Vagina (tissue), 2 donors: Measurements from ENCODE around the gene LRCH1.

Source experiments
- POLR2A ChIP-seq, 2 donors: fragments of 450-650 bp; IDR thresholded peaks; one replicate each; pipeline ENCODE4 v1.6.1; 2017; ENCODE audit warnings: antibody characterized with exemption in 2 of 2, mild to moderate bottlenecking in 2 of 2, moderate library complexity in 2 of 2
- TF ChIP-seq, protein P1 (sequence below), 3 experiments: fragments of 450-650 bp in 2 of 3; fragments of 200-600 bp in 1 of 3; sonication (generic) in 1 of 3; IDR thresholded peaks; one replicate each; pipeline ENCODE4 v1.5.1; 2017 to 2019; ENCODE audit warnings: antibody characterized with exemption in 3 of 3, mild to moderate bottlenecking in 2 of 3, moderate library complexity in 2 of 3

DNA sequence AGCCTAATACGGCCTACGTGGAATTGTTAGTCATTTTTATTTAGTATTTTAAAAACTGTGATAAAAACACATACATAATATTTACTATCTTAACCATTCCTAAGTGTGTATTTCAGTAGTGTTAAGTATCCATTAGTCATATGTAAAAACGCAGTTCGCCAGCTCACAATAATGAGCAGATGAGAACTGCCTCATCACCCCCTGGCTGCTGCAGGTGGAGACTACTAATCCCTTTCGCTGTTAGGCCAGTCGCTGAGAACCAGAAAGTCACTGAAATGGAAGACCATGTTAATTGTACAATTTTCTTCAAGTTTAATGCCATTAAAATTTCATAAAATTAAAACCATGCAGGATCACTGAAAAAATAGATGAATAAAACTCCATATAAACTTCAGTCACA, 242.4 kb downstream of the LRCH1 start:
- TF ChIP-seq, protein P1, sequence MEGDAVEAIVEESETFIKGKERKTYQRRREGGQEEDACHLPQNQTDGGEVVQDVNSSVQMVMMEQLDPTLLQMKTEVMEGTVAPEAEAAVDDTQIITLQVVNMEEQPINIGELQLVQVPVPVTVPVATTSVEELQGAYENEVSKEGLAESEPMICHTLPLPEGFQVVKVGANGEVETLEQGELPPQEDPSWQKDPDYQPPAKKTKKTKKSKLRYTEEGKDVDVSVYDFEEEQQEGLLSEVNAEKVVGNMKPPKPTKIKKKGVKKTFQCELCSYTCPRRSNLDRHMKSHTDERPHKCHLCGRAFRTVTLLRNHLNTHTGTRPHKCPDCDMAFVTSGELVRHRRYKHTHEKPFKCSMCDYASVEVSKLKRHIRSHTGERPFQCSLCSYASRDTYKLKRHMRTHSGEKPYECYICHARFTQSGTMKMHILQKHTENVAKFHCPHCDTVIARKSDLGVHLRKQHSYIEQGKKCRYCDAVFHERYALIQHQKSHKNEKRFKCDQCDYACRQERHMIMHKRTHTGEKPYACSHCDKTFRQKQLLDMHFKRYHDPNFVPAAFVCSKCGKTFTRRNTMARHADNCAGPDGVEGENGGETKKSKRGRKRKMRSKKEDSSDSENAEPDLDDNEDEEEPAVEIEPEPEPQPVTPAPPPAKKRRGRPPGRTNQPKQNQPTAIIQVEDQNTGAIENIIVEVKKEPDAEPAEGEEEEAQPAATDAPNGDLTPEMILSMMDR (IDR thresholded peaks at IDR 0.05) = no peak
- TF ChIP-seq POLR2A (IDR thresholded peaks at IDR 0.05) = no peak
